HepG2 (cell line): ENCODE measurements around the gene DSCAM. TPM values are rescaled to one million over a fixed set of nuclear protein-coding genes. Genes with fewer than 3 reads are reported as not detected.

Experiments
- ATAC-seq: fragments of 200-7000 bp; cut with Tn5 transposase; 3 replicates; pipeline ENCODE4 v1.9.1; 2020; ENCODE audit warnings: mild to moderate bottlenecking, moderate library complexity
- BruUV-seq: library from RNA; stranded (reverse); fragments of 400-500 nt; replicated peaks from 2 replicates; lab custom pipeline; 2021; lab: Mats Ljungman, UMichigan
- CTCF ChIA-PET: fragments of 300-600 bp; formaldehyde crosslinking; extraction: SDS; loops from one replicate; lab custom pipeline; 2021; ENCODE audit warnings: low total read pairs, inconsistent platforms, low intra/inter-chr PET ratio; lab: Yijun Ruan, JAX
- POLR2A ChIA-PET: fragments of 350-600 bp; sonication (Branson Sonifier 250); formaldehyde crosslinking; loops from one replicate; lab custom pipeline; 2020; ENCODE audit warnings: antibody characterized with exemption, inconsistent platforms; lab: Yijun Ruan, JAX
- DNase-seq: peaks from one replicate; pipeline ENCODE4 v3.0.0-alpha.2; 2015; ENCODE audit warnings: low spot score
- FAIRE-seq: peaks from 3 replicates; lab custom pipeline; 2011; peaks lifted over from hg19 to GRCh38; lab: Jason Lieb, UNC
- H2AFZ ChIP-seq: one replicate; pipeline ENCODE4 v1.6.1; 2011; ENCODE audit warnings: low read length, inconsistent platforms
- H3K27ac ChIP-seq: fragments of 300-600 bp; 3 replicates; pipeline ENCODE4 v1.8.0; 2011; ENCODE audit warnings: mixed run types, mild to moderate bottlenecking, mixed read lengths, low read length, inconsistent platforms; ENCODE audit not compliant: insufficient read depth; ENCODE audit errors: extremely low read length
- H3K27me3 ChIP-seq, 2 experiments: fragments of 200-600 bp in 1 of 2; 2 replicates in 1 of 2; 3 replicates in 1 of 2; pipeline versions ENCODE4 v1.6.0 to v1.8.0; 2011; ENCODE audit warnings: low read length in 2 of 2, mild to moderate bottlenecking in 2 of 2, moderate library complexity in 2 of 2, inconsistent platforms in 1 of 2; ENCODE audit not compliant: insufficient read depth in 2 of 2, control insufficient read depth in 1 of 2
- H3K36me3 ChIP-seq, 2 experiments: fragments of 200-600 bp in 1 of 2; replicated peaks in 1 of 2; 2 replicates in 1 of 2; 3 replicates in 1 of 2; pipeline versions ENCODE4 v1.5.1 to v1.8.0; 2011; ENCODE audit warnings: low read length in 2 of 2, inconsistent platforms in 1 of 2; ENCODE audit not compliant: insufficient read depth in 2 of 2, control insufficient read depth in 1 of 2
- H3K4me1 ChIP-seq: 2 replicates; pipeline ENCODE4 v1.5.1; 2012; ENCODE audit warnings: low read length, inconsistent platforms; ENCODE audit not compliant: insufficient read depth
- H3K4me2 ChIP-seq: 2 replicates; pipeline ENCODE4 v1.6.0; 2011; ENCODE audit warnings: low read depth, low read length, inconsistent platforms
- H3K4me3 ChIP-seq, 3 experiments: fragments of 200-600 bp in 1 of 3; sonication (generic), shearing (Covaris generic) in 1 of 3; replicated peaks in 1 of 3; 2 replicates each; pipeline ENCODE4 v1.5.1; 2011 to 2016; ENCODE audit warnings: low read length in 3 of 3, inconsistent platforms in 2 of 3, low read depth in 2 of 3, mild to moderate bottlenecking in 2 of 3, control low read depth in 1 of 3, mixed read lengths in 1 of 3; ENCODE audit not compliant: insufficient read depth in 1 of 3
- H3K79me2 ChIP-seq: one replicate; pipeline ENCODE4 v1.6.1; 2011; ENCODE audit warnings: low read length, inconsistent platforms; ENCODE audit not compliant: insufficient read depth
- H3K9ac ChIP-seq: 2 replicates; pipeline ENCODE4 v1.6.0; 2011; ENCODE audit warnings: mild to moderate bottlenecking, low read depth, low read length, inconsistent platforms; ENCODE audit not compliant: insufficient read depth
- H3K9me3 ChIP-seq: 2 replicates; pipeline ENCODE4 v1.5.1; 2012; ENCODE audit warnings: mild to moderate bottlenecking, low read length
- H4K20me1 ChIP-seq: 2 replicates; pipeline ENCODE4 v1.6.0; 2011; ENCODE audit warnings: inconsistent platforms, mild to moderate bottlenecking, low read length, moderate library complexity; ENCODE audit not compliant: insufficient read depth
- ATF7-NPFF ChIP-seq: sonication (generic); formaldehyde crosslinking; IDR thresholded peaks from 2 replicates; pipeline ENCODE4 v1.8.1; 2023; ENCODE audit warnings: mild to moderate bottlenecking, low read depth, missing genetic modification reagents, moderate library complexity
- KDM5B ChIP-seq: sonication (generic); formaldehyde crosslinking; IDR thresholded peaks from 2 replicates; pipeline ENCODE4 v1.4.0; 2020; ENCODE audit warnings: missing genetic modification reagents, mild to moderate bottlenecking, borderline replicate concordance
- SNRNP70 ChIP-seq: fragments of 200-400 bp; formaldehyde crosslinking; IDR thresholded peaks from 2 replicates; pipeline ENCODE4 v1.6.1; 2017; ENCODE audit warnings: mild to moderate bottlenecking, low read depth, low read length, moderate library complexity
- ZNF207 ChIP-seq: fragments of 450-650 bp; IDR thresholded peaks from 2 replicates; pipeline ENCODE4 v1.6.1; 2016; ENCODE audit warnings: antibody characterized with exemption, borderline replicate concordance
- ZNF569 ChIP-seq: sonication (generic); formaldehyde crosslinking; IDR thresholded peaks from 2 replicates; pipeline ENCODE4 v1.5.0; 2020; ENCODE audit warnings: mild to moderate bottlenecking, missing genetic modification reagents, moderate library complexity, borderline replicate concordance
- ZNF629 ChIP-seq: sonication (generic); formaldehyde crosslinking; conservative IDR thresholded peaks from 2 replicates; pipeline ENCODE4 v1.5.0; 2020; ENCODE audit warnings: missing genetic modification reagents
- ZNF644 ChIP-seq: IDR thresholded peaks from 2 replicates; pipeline ENCODE4 v1.6.1; 2016; ENCODE audit warnings: low read depth
- ZNF772 ChIP-seq: sonication (generic); formaldehyde crosslinking; IDR thresholded peaks from 2 replicates; pipeline ENCODE4 v1.5.0; 2020; ENCODE audit warnings: mild to moderate bottlenecking, missing genetic modification reagents
- WGBS: methylation state at CpG from one replicate; pipeline ENCODE4 v1.1.6; 2017; ENCODE audit warnings: low lambda C conversion rate; 5-methylcytosine and 5-hydroxymethylcytosine counted together
- in situ Hi-C: cut with HindIII; loops from 2 replicates; pipeline ENCODE4 v1.10.0; 2017; ENCODE audit warnings: low pct_unique_long_range_greater_than_20kb; ENCODE audit not compliant: extremely low pct_ligation_motif_present
- intact Hi-C: fragments of 100-400 bp; cut with micrococcal nuclease; formaldehyde crosslinking; loops from one replicate; pipeline ENCODE4 v1.10.0; 2022; ENCODE audit not compliant: unreplicated experiment
- polyA plus RNA-seq, 8 experiments: library from polyadenylated mRNA; depleted of rRNA in 3 of 8; stranded (reverse) in 7 of 8; unstranded in 1 of 8; fragments of >200 nt; fragmentation: Illumina TruSeq in 4 of 8; extraction: Trizol in 4 of 8; gene quantifications; 2 replicates each; pipeline versions ENCODE4 v1.2.1 to v1.2.3, GENCODE V29; 2011 to 2016; ENCODE audit warnings: low read depth in 4 of 8, missing spikeins in 1 of 8, mixed read lengths in 1 of 8; ENCODE audit not compliant: insufficient read depth in 1 of 8
- total RNA-seq, 5 experiments: library from RNA; depleted of rRNA; stranded (reverse); fragments of >200 nt; fragmentation: Illumina TruSeq; extraction: Trizol; gene quantifications; 2 replicates each; pipeline ENCODE4 v1.2.3, GENCODE V29; 2016; ENCODE audit warnings: low read depth in 1 of 5
- TF ChIP-seq, protein P1 (sequence below): sonication (generic); formaldehyde crosslinking; IDR thresholded peaks from 2 replicates; pipeline ENCODE4 v1.8.0; 2022; ENCODE audit warnings: missing genetic modification reagents, mild to moderate bottlenecking, borderline replicate concordance
- TF ChIP-seq, protein P2 (sequence below): sonication (generic); formaldehyde crosslinking; IDR thresholded peaks from 2 replicates; pipeline ENCODE4 v1.4.0; 2020; ENCODE audit warnings: mild to moderate bottlenecking, low read depth, missing genetic modification reagents
- TF ChIP-seq, protein P3 (sequence below): sonication (generic); formaldehyde crosslinking; IDR thresholded peaks from 2 replicates; pipeline ENCODE4 v1.4.0; 2020; ENCODE audit warnings: missing genetic modification reagents, borderline replicate concordance
- TF ChIP-seq, protein P4 (sequence below): IDR thresholded peaks from 2 replicates; pipeline ENCODE4 v1.6.1; 2018; ENCODE audit warnings: missing genetic modification reagents, mild to moderate bottlenecking, missing compliant biosample characterization

Gene DSCAM
- total and polyA plus RNA-seq, 2 of the 13 experiments (the other 11 are each of a cell fraction or from before 2014, with no cell fraction given) = not detected

DNA sequence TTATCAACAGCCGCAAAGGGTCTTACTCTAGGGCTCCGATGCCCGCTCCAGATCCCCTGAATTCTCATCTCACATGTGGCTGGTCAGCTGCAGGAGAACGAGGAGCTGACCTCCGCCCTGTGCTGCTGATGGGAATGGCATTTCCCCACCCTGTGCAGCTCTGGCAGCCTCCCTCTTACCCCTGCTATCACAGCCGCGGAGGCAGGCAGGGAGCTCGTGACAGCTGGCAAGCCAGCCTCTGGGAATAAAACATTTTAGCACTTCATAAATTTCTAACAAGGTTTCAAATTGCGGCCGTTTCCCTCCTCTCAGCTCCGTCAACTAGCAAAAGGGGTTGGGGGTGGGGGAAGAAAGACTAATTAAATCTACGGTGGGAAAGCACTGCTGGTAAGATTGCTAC lies 81.1 kb downstream of the DSCAM start (continued):
- no peak for TF ChIP-seq ZNF569 (CRISPR knock-in tag)
- TF ChIP-seq, protein P1, sequence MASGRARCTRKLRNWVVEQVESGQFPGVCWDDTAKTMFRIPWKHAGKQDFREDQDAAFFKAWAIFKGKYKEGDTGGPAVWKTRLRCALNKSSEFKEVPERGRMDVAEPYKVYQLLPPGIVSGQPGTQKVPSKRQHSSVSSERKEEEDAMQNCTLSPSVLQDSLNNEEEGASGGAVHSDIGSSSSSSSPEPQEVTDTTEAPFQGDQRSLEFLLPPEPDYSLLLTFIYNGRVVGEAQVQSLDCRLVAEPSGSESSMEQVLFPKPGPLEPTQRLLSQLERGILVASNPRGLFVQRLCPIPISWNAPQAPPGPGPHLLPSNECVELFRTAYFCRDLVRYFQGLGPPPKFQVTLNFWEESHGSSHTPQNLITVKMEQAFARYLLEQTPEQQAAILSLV (CRISPR knock-in tag) = no peak
- TF ChIP-seq SNRNP70 = no peak
- TF ChIP-seq, protein P2, sequence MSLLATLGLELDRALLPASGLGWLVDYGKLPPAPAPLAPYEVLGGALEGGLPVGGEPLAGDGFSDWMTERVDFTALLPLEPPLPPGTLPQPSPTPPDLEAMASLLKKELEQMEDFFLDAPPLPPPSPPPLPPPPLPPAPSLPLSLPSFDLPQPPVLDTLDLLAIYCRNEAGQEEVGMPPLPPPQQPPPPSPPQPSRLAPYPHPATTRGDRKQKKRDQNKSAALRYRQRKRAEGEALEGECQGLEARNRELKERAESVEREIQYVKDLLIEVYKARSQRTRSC (CRISPR knock-in tag) = no peak

DNA sequence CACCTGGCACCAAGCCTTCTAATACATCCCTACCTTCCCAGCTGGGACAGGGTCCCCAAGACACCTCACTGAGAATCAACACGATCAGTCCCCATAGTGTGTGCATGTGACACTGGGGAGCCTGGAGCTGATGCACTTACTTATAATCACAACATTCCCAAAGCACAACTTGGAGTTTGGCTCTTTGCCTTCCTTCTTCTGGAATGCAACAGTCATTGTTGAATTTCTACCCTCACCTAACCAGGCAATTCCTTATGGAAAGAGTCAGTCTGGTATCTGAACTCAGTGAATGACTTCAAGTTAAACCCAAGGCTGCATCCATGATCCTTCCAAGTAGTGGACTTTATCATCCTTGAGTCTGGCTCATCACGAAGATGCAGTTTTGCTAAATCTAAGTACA lies 86.1 kb downstream of the DSCAM start:
- Histone ChIP-seq H3K36me3 (no peaks in the 10 kb centered on the region), H2AFZ (no peak overlapping the region), H3K9ac (no peak overlapping the region), H3K27ac (no peak overlapping the region), H3K4me3 (no peak overlapping the region), H3K9me3 (peaks cover 91% of the 10 kb centered on the region), H3K79me2 (no peaks in the 10 kb centered on the region), H3K4me2 (no peak overlapping the region), H3K27me3 (no peaks in the 10 kb centered on the region), H3K4me1 (no peaks in the 10 kb centered on the region), H4K20me1 (no peaks in the 10 kb centered on the region)
- DNase-seq (no peak), ATAC-seq (no peak), FAIRE-seq (no peak)
- WGBS = 3% methylated on average over 2 of the region's 2 CpGs
- in situ Hi-C loops (no loop called here), intact Hi-C loops (no loop called here)
- ChIA-PET CTCF (no interaction called here), POLR2A (no interaction called here)
- no TSS peak for BruUV-seq
- TF ChIP-seq KDM5B (CRISPR knock-in tag) (no peak), ZNF207 (no peak), ZNF644 (CRISPR knock-in tag) (no peak), ZNF629 (CRISPR knock-in tag) (no peak), ATF7-NPFF (CRISPR knock-in tag) (no peak), ZNF772 (no peak)
- TF ChIP-seq, protein P3, sequence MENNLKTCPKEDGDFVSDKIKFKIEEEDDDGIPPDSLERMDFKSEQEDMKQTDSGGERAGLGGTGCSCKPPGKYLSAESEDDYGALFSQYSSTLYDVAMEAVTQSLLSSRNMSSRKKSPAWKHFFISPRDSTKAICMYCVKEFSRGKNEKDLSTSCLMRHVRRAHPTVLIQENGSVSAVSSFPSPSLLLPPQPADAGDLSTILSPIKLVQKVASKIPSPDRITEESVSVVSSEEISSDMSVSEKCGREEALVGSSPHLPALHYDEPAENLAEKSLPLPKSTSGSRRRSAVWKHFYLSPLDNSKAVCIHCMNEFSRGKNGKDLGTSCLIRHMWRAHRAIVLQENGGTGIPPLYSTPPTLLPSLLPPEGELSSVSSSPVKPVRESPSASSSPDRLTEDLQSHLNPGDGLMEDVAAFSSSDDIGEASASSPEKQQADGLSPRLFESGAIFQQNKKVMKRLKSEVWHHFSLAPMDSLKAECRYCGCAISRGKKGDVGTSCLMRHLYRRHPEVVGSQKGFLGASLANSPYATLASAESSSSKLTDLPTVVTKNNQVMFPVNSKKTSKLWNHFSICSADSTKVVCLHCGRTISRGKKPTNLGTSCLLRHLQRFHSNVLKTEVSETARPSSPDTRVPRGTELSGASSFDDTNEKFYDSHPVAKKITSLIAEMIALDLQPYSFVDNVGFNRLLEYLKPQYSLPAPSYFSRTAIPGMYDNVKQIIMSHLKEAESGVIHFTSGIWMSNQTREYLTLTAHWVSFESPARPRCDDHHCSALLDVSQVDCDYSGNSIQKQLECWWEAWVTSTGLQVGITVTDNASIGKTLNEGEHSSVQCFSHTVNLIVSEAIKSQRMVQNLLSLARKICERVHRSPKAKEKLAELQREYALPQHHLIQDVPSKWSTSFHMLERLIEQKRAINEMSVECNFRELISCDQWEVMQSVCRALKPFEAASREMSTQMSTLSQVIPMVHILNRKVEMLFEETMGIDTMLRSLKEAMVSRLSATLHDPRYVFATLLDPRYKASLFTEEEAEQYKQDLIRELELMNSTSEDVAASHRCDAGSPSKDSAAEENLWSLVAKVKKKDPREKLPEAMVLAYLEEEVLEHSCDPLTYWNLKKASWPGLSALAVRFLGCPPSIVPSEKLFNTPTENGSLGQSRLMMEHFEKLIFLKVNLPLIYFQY = no peak
- TF ChIP-seq, protein P4, sequence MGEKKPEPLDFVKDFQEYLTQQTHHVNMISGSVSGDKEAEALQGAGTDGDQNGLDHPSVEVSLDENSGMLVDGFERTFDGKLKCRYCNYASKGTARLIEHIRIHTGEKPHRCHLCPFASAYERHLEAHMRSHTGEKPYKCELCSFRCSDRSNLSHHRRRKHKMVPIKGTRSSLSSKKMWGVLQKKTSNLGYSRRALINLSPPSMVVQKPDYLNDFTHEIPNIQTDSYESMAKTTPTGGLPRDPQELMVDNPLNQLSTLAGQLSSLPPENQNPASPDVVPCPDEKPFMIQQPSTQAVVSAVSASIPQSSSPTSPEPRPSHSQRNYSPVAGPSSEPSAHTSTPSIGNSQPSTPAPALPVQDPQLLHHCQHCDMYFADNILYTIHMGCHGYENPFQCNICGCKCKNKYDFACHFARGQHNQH (CRISPR knock-in tag) = no peak
